Stimulated activated CD8-positive, alpha-beta memory T cell treated with anti-CD3 and anti-CD28 coated beads, Interleukin-15, amount 100 ng/mL, for 24 hours (primary cell): ENCODE measurements around the gene BIN2.
"Not testable (repeated sequence)": the region's sequence is repeated elsewhere in the genome, so short reads cannot be mapped to it uniquely, and the experiment has no call there.

Source experiments
- DNase-seq: peaks from one replicate; pipeline ENCODE4 v3.0.0-alpha.2; 2020; ENCODE audit warnings: low read depth

BIN2 gene

GRCh38 chr12:51345681-51346080, 21.7 kb upstream of the BIN2 start:
- DNase-seq = no peak

GRCh38 chr12:51343201-51343600, 19.2 kb upstream of the BIN2 start:
- no peak for DNase-seq

GRCh38 chr12:51342416-51342815, 18.4 kb upstream of the BIN2 start:
- DNase-seq = no peak

- DNase-seq = peak; percentile 21
Observed at GRCh38 chr12:51341251-51342007, 17.5 kb upstream of the BIN2 start.

- no peak for DNase-seq
Observed at GRCh38 chr12:51339750-51340149, 15.8 kb upstream of the BIN2 start.

- not testable (repeated sequence) for DNase-seq
Observed at GRCh38 chr12:51337336-51337735, 13.4 kb upstream of the BIN2 start.

- DNase-seq = no peak
Observed at GRCh38 chr12:51335931-51336330, 12.0 kb upstream of the BIN2 start.

- no peak for DNase-seq
Observed at GRCh38 chr12:51334764-51335163, 10.8 kb upstream of the BIN2 start.

- DNase-seq = no peak
Observed at GRCh38 chr12:51333536-51333935, 9.6 kb upstream of the BIN2 start.

- no peak for DNase-seq
Observed at GRCh38 chr12:51330186-51330585, 6.2 kb upstream of the BIN2 start.

GRCh38 chr12:51329742-51330141, 5.8 kb upstream of the BIN2 start:
- DNase-seq = no peak

GRCh38 chr12:51328587-51328986, 4.6 kb upstream of the BIN2 start:
- DNase-seq = no peak

GRCh38 chr12:51326698-51327439, 2.9 kb upstream of the BIN2 start:
- no peak for DNase-seq

GRCh38 chr12:51324953-51325352, 979 bp upstream of the BIN2 start:
- DNase-seq = no peak

GRCh38 chr12:51323317-51323960, 535 bp downstream of the BIN2 start:
- no peak for DNase-seq

GRCh38 chr12:51322452-51322851, 1.5 kb downstream of the BIN2 start:
- no peak for DNase-seq

GRCh38 chr12:51321882-51322281, 2.1 kb downstream of the BIN2 start:
- no peak for DNase-seq

GRCh38 chr12:51320695-51321320, 3.2 kb downstream of the BIN2 start:
- DNase-seq = no peak

- DNase-seq = no peak
Observed at GRCh38 chr12:51320311-51320694, 3.7 kb downstream of the BIN2 start.

- DNase-seq = no peak
Observed at GRCh38 chr12:51318846-51319599, 5.0 kb downstream of the BIN2 start.

GRCh38 chr12:51318057-51318806, 5.7 kb downstream of the BIN2 start:
- DNase-seq = not testable (repeated sequence)
